ENCODE data around the gene DDO. TPM values are rescaled to one million over a fixed set of nuclear protein-coding genes. Genes with fewer than 3 reads are reported as not detected.

The DDO gene
- total and polyA plus RNA-seq, 2 of the 8 experiments (the other 6 are each of a cell fraction or from before 2014, with no cell fraction given), result not detected

DNA sequence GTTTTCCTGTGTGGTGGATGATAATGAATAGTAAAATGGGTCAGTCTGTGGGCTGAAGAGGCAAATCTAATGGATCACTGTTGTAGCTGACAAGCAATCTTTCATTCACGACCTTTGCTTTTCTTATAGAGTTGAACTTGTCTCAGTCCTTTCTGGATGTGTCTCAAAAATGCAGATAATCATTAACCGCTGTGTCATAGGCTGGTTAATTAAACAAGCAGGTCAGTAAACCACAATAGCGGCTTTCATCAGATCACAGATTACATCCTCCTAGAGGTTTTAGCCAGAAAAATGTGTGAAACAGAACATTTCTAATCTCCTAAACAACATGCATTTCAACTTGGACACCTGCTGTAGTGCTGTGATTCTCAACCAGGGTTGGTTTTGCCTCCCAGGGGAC is 54.7 kb downstream of the DDO start (continued):
- TF ChIP-seq CEBPB (IDR thresholded peaks at IDR 0.05; ENCODE audit: low read depth, low read length) (no peak), CBX5 (IDR thresholded peaks at IDR 0.05; ENCODE audit: low read depth, low read length) (no peak), RAD21 (IDR thresholded peaks at IDR 0.05 in 1 of 2, conservative IDR thresholded peaks at IDR 0.05 in 1 of 2; ENCODE audit: low read depth in 2 of 2, low read length in 2 of 2) (no peak), GABPA (IDR thresholded peaks at IDR 0.05; ENCODE audit: borderline replicate concordance, insufficient read depth, low read length) (no peak)
